ENCODE data around the gene LSM10.

- TF ChIP-seq POLR2A (IDR thresholded peaks at IDR 0.05), result peak in 2 of 4 donors; percentile 30 to 45
- no peak for TF ChIP-seq CTCF (IDR thresholded peaks at IDR 0.05)
- TF ChIP-seq POLR2AphosphoS5 (IDR thresholded peaks at IDR 0.05), result peak; percentile 95 to 99 (median 97)
Observed at GRCh38 chr1:36386265-36387140, 11.2 kb downstream of the LSM10 start.

Measured in stomach (tissue), 4 donors.